HCT116 (cell line): ENCODE results near the gene SLC66A1. TPM values are rescaled to one million over a fixed set of nuclear protein-coding genes. Genes with fewer than 3 reads are reported as not detected.

Experiments
- ATAC-seq: fragments of 200-7000 bp; cut with Tn5 transposase; 2 replicates; pipeline ENCODE4 v1.9.1; 2020; ENCODE audit warnings: mild to moderate bottlenecking, moderate library complexity
- BruUV-seq: library from RNA; stranded (reverse); fragments of 400-500 nt; replicated peaks from 2 replicates; lab custom pipeline; 2021; lab: Mats Ljungman, UMichigan
- CTCF ChIA-PET: fragments of 300-600 bp; sonication (Branson Sonifier 250); formaldehyde crosslinking; loops from one replicate; lab custom pipeline; 2021; ENCODE audit warnings: antibody characterized with exemption; lab: Charles Lee
- POLR2A ChIA-PET: fragments of 300-600, 350-600 bp; sonication (Branson Sonifier 250); formaldehyde crosslinking; loops from one replicate; lab custom pipeline; 2021; ENCODE audit warnings: antibody characterized with exemption; lab: Charles Lee
- RAD21 ChIA-PET, 2 experiments: fragments of 300-600 bp; sonication (Branson Sonifier 250); formaldehyde crosslinking; loops; one replicate each; lab custom pipeline; 2023; ENCODE audit warnings: low total read pairs in 2 of 2; ENCODE audit not compliant: uncharacterized antibody in 2 of 2, unreplicated experiment in 2 of 2, low non-redundant PET in 1 of 2; lab: Charles Lee
- DNase-seq: peaks from one replicate; pipeline ENCODE4 v3.0.0-alpha.2; 2010; ENCODE audit warnings: low read depth, low spot score
- H2AFZ ChIP-seq: fragments of 200-600 bp; shearing (Covaris generic), sonication (generic); 2 replicates; pipeline ENCODE4 v1.6.1; 2017; ENCODE audit warnings: low read depth, mixed run types, mixed read lengths, antibody characterized with exemption, low read length; ENCODE audit not compliant: poor library complexity, severe bottlenecking
- H3K27ac ChIP-seq: 2 replicates; pipeline ENCODE4 v1.5.1; 2012; ENCODE audit warnings: low read depth, low read length
- H3K27me3 ChIP-seq: fragments of 200-600 bp; sonication (generic); 2 replicates; pipeline ENCODE4 v1.6.1; 2016; ENCODE audit warnings: mixed run types, low read length, mixed read lengths; ENCODE audit not compliant: insufficient read depth
- H3K36me3 ChIP-seq, 2 experiments: fragments of 200-500 bp in 1 of 2; fragments of 200-600 bp in 1 of 2; sonication (Bioruptor generic) in 1 of 2; sonication (generic) in 1 of 2; 2 replicates each; pipeline versions ENCODE4 v1.5.1 to v1.6.1; 2014 to 2016; ENCODE audit warnings: low read length in 2 of 2, inconsistent platforms in 1 of 2, mixed read lengths in 1 of 2, mixed run types in 1 of 2; ENCODE audit not compliant: insufficient read depth in 2 of 2, control insufficient read depth in 1 of 2
- H3K4me1 ChIP-seq, 2 experiments: fragments of 200-600 bp in 1 of 2; sonication (generic) in 1 of 2; 2 replicates each; pipeline versions ENCODE4 v1.5.1 to v1.6.1; 2012 to 2017; ENCODE audit warnings: low read length in 2 of 2, inconsistent platforms in 1 of 2, mild to moderate bottlenecking in 1 of 2, mixed read lengths in 1 of 2, mixed run types in 1 of 2, moderate library complexity in 1 of 2; ENCODE audit not compliant: insufficient read depth in 2 of 2, control insufficient read depth in 1 of 2
- H3K4me2 ChIP-seq: fragments of 200-600 bp; sonication (generic); 2 replicates; pipeline ENCODE4 v1.6.1; 2017; ENCODE audit warnings: mixed run types, low read length, mixed read lengths
- H3K4me3 ChIP-seq, 2 experiments: fragments of 200-600 bp in 1 of 2; sonication (generic) in 1 of 2; replicated peaks in 1 of 2; 2 replicates each; pipeline ENCODE4 v1.5.1; 2011 to 2016; ENCODE audit warnings: low read length in 2 of 2, control low read depth in 1 of 2, low read depth in 1 of 2, mild to moderate bottlenecking in 1 of 2, mixed read lengths in 1 of 2, mixed run types in 1 of 2
- H3K79me2 ChIP-seq: fragments of 200-600 bp; sonication (generic); 2 replicates; pipeline ENCODE4 v1.6.1; 2017; ENCODE audit warnings: mild to moderate bottlenecking, mixed run types, low read length, moderate library complexity, mixed read lengths; ENCODE audit not compliant: insufficient read depth
- H3K9ac ChIP-seq: fragments of 200-600 bp; sonication (generic); 2 replicates; pipeline ENCODE4 v1.6.1; 2016; ENCODE audit warnings: low read length, mixed read lengths
- H3K9me2 ChIP-seq: fragments of 200-600 bp; sonication (generic), shearing (Covaris generic); 2 replicates; pipeline ENCODE4 v1.6.1; 2017; ENCODE audit warnings: mixed run types, mild to moderate bottlenecking, moderate library complexity; ENCODE audit not compliant: insufficient read depth
- H3K9me3 ChIP-seq, 2 experiments: fragments of 200-500 bp in 1 of 2; fragments of 200-600 bp in 1 of 2; sonication (Bioruptor generic) in 1 of 2; sonication (generic) in 1 of 2; 2 replicates each; pipeline ENCODE4 v1.6.1; 2014 to 2017; ENCODE audit warnings: low read length in 2 of 2, mixed read lengths in 2 of 2, inconsistent platforms in 1 of 2, low read depth in 1 of 2, mild to moderate bottlenecking in 1 of 2, mixed run types in 1 of 2, moderate library complexity in 1 of 2; ENCODE audit not compliant: control insufficient read depth in 1 of 2, insufficient read depth in 1 of 2
- H4K20me1 ChIP-seq: fragments of 200-600 bp; sonication (generic), shearing (Covaris generic); 2 replicates; pipeline ENCODE4 v1.6.1; 2017; ENCODE audit warnings: mixed run types, mild to moderate bottlenecking, moderate library complexity; ENCODE audit not compliant: insufficient read depth
- CBX3 ChIP-seq: IDR thresholded peaks from 2 replicates; pipeline ENCODE4 v1.6.1; 2012; ENCODE audit warnings: low read depth
- CEBPB ChIP-seq: IDR thresholded peaks from 2 replicates; pipeline ENCODE4 v1.6.1; 2012; ENCODE audit warnings: low read depth
- EGR1 ChIP-seq: IDR thresholded peaks from 2 replicates; pipeline ENCODE4 v1.6.1; 2012; ENCODE audit warnings: low read depth
- ELF1 ChIP-seq: IDR thresholded peaks from 2 replicates; pipeline ENCODE4 v1.6.1; 2012; ENCODE audit warnings: low read depth, borderline replicate concordance
- EZH2phosphoT487 ChIP-seq: fragments of 200-600 bp; IDR thresholded peaks from 2 replicates; pipeline ENCODE4 v1.6.1; 2018; ENCODE audit warnings: antibody characterized with exemption, borderline replicate concordance
- FOSL1 ChIP-seq: IDR thresholded peaks from 2 replicates; pipeline ENCODE4 v1.6.1; 2012; ENCODE audit warnings: low read depth
- JUND ChIP-seq: IDR thresholded peaks from 2 replicates; pipeline ENCODE4 v1.6.1; 2012
- POLR2AphosphoS5 ChIP-seq: IDR thresholded peaks from 2 replicates; pipeline ENCODE4 v1.6.1; 2011; ENCODE audit warnings: mild to moderate bottlenecking, low read depth, low read length, moderate library complexity
- RAD21 ChIP-seq: IDR thresholded peaks from 2 replicates; pipeline ENCODE4 v1.6.1; 2012; ENCODE audit warnings: low read depth, mild to moderate bottlenecking
- SP1 ChIP-seq: IDR thresholded peaks from 2 replicates; pipeline ENCODE4 v1.6.1; 2012; ENCODE audit warnings: low read depth
- SRF ChIP-seq: IDR thresholded peaks from 2 replicates; pipeline ENCODE4 v1.6.1; 2012; ENCODE audit warnings: low read depth
- YY1 ChIP-seq: IDR thresholded peaks from 2 replicates; pipeline ENCODE4 v1.6.1; 2011; ENCODE audit warnings: low read length, low read depth, moderate library complexity, mild to moderate bottlenecking; ENCODE audit not compliant: insufficient replicate concordance; ENCODE audit errors: extremely low read depth
- intact Hi-C: fragments of 100-400 bp; cut with micrococcal nuclease; formaldehyde crosslinking; loops from 2 replicates; pipeline ENCODE4 v1.10.0; 2022
- total RNA-seq: library from RNA; stranded (reverse); gene quantifications from one replicate; pipeline ENCODE4 v1.2.1, GENCODE V29; 2021; ENCODE audit not compliant: unreplicated experiment
- TF ChIP-seq, protein P1 (sequence below): IDR thresholded peaks from 2 replicates; pipeline ENCODE4 v1.6.1; 2011; ENCODE audit warnings: mild to moderate bottlenecking, low read length, moderate library complexity; ENCODE audit not compliant: insufficient replicate concordance; ENCODE audit errors: extremely low read depth
- TF ChIP-seq, protein P2 (sequence below): IDR thresholded peaks from 2 replicates; pipeline ENCODE4 v1.6.1; 2012; ENCODE audit warnings: low read depth
- TF ChIP-seq, protein P3 (sequence below), 3 experiments: fragments of 200-600 bp in 1 of 3; sonication (generic) in 1 of 3; IDR thresholded peaks in 2 of 3; conservative IDR thresholded peaks in 1 of 3; 2 replicates each; pipeline ENCODE4 v1.5.1; 2012 to 2017; ENCODE audit warnings: low read depth in 2 of 3, low read length in 2 of 3, antibody characterized with exemption in 1 of 3, borderline replicate concordance in 1 of 3, control low read depth in 1 of 3, mild to moderate bottlenecking in 1 of 3, mixed read lengths in 1 of 3, mixed run types in 1 of 3, moderate library complexity in 1 of 3; ENCODE audit not compliant: insufficient read depth in 1 of 3
- TF ChIP-seq, protein P4 (sequence below): IDR thresholded peaks from 2 replicates; pipeline ENCODE4 v1.6.1; 2012
- TF ChIP-seq, protein P5 (sequence below): IDR thresholded peaks from 2 replicates; pipeline ENCODE4 v1.6.1; 2012

The SLC66A1 gene
- total RNA-seq, 1 experiment from 2014 or later = 11.1 TPM

DNA sequence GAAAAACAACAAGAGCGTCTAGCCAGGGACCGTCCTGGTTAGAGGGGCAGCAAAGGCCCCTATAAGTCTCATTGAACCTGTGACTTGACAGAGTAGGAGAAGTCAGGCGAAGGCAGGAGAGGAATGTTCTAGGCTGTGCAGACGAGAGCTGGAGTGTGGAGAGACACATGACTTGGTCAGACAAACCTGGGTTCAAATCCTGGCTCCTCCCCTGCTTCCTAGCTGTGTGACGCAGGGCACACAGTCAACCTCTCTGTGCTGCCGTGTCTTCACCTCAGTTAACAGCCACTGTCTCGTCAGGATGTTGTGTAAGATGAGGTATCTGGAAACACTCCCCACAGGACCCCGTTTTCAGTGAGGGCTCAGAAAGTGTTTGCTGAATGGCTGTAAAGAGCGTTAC, 15.6 kb downstream of the SLC66A1 start:
- H3K79me2 ChIP-seq = no peaks in the 10 kb centered on the region
- H3K4me3 ChIP-seq = no peak overlapping the region
- BruUV-seq = TSS peak; percentile 32
- no peaks in the 10 kb centered on the region for H3K27me3 ChIP-seq
- no peaks in the 10 kb centered on the region; a peak in 1 of 4 replicates for H3K36me3 ChIP-seq
- CTCF ChIA-PET = no interaction called here
- H2AFZ ChIP-seq = no peak overlapping the region
- no peak overlapping the region for H3K4me2 ChIP-seq
- no peaks in the 10 kb centered on the region for H3K9me2 ChIP-seq
- H4K20me1 ChIP-seq = no peaks in the 10 kb centered on the region
- H3K27ac ChIP-seq = no peak overlapping the region
- DNase-seq (no peak), ATAC-seq (no peak)
- no peak for TF ChIP-seq YY1
- TF ChIP-seq EZH2phosphoT487 = no peak
- no peak for TF ChIP-seq SRF
- TF ChIP-seq, protein P1, sequence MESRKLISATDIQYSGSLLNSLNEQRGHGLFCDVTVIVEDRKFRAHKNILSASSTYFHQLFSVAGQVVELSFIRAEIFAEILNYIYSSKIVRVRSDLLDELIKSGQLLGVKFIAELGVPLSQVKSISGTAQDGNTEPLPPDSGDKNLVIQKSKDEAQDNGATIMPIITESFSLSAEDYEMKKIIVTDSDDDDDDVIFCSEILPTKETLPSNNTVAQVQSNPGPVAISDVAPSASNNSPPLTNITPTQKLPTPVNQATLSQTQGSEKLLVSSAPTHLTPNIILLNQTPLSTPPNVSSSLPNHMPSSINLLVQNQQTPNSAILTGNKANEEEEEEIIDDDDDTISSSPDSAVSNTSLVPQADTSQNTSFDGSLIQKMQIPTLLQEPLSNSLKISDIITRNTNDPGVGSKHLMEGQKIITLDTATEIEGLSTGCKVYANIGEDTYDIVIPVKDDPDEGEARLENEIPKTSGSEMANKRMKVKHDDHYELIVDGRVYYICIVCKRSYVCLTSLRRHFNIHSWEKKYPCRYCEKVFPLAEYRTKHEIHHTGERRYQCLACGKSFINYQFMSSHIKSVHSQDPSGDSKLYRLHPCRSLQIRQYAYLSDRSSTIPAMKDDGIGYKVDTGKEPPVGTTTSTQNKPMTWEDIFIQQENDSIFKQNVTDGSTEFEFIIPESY = no peak
- no peak for TF ChIP-seq FOSL1
- no peak for TF ChIP-seq ELF1
- no peak for TF ChIP-seq POLR2AphosphoS5
- TF ChIP-seq, protein P2, sequence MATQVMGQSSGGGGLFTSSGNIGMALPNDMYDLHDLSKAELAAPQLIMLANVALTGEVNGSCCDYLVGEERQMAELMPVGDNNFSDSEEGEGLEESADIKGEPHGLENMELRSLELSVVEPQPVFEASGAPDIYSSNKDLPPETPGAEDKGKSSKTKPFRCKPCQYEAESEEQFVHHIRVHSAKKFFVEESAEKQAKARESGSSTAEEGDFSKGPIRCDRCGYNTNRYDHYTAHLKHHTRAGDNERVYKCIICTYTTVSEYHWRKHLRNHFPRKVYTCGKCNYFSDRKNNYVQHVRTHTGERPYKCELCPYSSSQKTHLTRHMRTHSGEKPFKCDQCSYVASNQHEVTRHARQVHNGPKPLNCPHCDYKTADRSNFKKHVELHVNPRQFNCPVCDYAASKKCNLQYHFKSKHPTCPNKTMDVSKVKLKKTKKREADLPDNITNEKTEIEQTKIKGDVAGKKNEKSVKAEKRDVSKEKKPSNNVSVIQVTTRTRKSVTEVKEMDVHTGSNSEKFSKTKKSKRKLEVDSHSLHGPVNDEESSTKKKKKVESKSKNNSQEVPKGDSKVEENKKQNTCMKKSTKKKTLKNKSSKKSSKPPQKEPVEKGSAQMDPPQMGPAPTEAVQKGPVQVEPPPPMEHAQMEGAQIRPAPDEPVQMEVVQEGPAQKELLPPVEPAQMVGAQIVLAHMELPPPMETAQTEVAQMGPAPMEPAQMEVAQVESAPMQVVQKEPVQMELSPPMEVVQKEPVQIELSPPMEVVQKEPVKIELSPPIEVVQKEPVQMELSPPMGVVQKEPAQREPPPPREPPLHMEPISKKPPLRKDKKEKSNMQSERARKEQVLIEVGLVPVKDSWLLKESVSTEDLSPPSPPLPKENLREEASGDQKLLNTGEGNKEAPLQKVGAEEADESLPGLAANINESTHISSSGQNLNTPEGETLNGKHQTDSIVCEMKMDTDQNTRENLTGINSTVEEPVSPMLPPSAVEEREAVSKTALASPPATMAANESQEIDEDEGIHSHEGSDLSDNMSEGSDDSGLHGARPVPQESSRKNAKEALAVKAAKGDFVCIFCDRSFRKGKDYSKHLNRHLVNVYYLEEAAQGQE = no peak
- TF ChIP-seq JUND = no peak
- TF ChIP-seq, protein P3, sequence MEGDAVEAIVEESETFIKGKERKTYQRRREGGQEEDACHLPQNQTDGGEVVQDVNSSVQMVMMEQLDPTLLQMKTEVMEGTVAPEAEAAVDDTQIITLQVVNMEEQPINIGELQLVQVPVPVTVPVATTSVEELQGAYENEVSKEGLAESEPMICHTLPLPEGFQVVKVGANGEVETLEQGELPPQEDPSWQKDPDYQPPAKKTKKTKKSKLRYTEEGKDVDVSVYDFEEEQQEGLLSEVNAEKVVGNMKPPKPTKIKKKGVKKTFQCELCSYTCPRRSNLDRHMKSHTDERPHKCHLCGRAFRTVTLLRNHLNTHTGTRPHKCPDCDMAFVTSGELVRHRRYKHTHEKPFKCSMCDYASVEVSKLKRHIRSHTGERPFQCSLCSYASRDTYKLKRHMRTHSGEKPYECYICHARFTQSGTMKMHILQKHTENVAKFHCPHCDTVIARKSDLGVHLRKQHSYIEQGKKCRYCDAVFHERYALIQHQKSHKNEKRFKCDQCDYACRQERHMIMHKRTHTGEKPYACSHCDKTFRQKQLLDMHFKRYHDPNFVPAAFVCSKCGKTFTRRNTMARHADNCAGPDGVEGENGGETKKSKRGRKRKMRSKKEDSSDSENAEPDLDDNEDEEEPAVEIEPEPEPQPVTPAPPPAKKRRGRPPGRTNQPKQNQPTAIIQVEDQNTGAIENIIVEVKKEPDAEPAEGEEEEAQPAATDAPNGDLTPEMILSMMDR (IDR thresholded peaks at IDR 0.05 in 2 of 3, conservative IDR thresholded peaks at IDR 0.05 in 1 of 3; ENCODE audit: borderline replicate concordance in 1 of 3, insufficient read depth in 1 of 3, low read depth in 2 of 3, low read length in 2 of 3) = no peak
- TF ChIP-seq, protein P4, sequence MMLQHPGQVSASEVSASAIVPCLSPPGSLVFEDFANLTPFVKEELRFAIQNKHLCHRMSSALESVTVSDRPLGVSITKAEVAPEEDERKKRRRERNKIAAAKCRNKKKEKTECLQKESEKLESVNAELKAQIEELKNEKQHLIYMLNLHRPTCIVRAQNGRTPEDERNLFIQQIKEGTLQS = no peak
- TF ChIP-seq, protein P5, sequence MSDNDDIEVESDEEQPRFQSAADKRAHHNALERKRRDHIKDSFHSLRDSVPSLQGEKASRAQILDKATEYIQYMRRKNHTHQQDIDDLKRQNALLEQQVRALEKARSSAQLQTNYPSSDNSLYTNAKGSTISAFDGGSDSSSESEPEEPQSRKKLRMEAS = no peak
- no peak for TF ChIP-seq CEBPB
- no peak for TF ChIP-seq RAD21
- TF ChIP-seq SP1 = no peak
- no peak for TF ChIP-seq EGR1
- no peak for TF ChIP-seq CBX3
- no peak overlapping the region for H3K9ac ChIP-seq
- intact Hi-C loops = no loop called here
- RAD21 ChIA-PET = no interaction called here
- no peaks in the 10 kb centered on the region for H3K9me3 ChIP-seq
- POLR2A ChIA-PET = no interaction called here
- no peaks in the 10 kb centered on the region for H3K4me1 ChIP-seq
